ENCODE measurements around the gene C16orf90.
"Not testable (repeated sequence)": the region's sequence is repeated elsewhere in the genome, so short reads cannot be mapped to it uniquely, and the experiment has no call there.

The C16orf90 gene

GRCh38 chr16:3484318-3485096 lies 10.8 kb downstream of the C16orf90 start:
- DNase-seq (ENCODE audit: low read depth): no peak

- DNase-seq (ENCODE audit: low read depth): no peak
Observed at GRCh38 chr16:3482659-3483241, 12.5 kb downstream of the C16orf90 start.

GRCh38 chr16:3481696-3482658 lies 13.3 kb downstream of the C16orf90 start:
- no peak for DNase-seq (ENCODE audit: low read depth)

GRCh38 chr16:3480901-3481695 lies 14.2 kb downstream of the C16orf90 start:
- DNase-seq (ENCODE audit: low read depth): no peak

- DNase-seq (ENCODE audit: low read depth): no peak
Observed at GRCh38 chr16:3479654-3480216, 15.6 kb downstream of the C16orf90 start.

GRCh38 chr16:3478242-3478925 lies 16.9 kb downstream of the C16orf90 start:
- no peak for DNase-seq (ENCODE audit: low read depth)

- no peak for DNase-seq (ENCODE audit: low read depth)
Observed at GRCh38 chr16:3476409-3476808, 18.9 kb downstream of the C16orf90 start.

- DNase-seq (ENCODE audit: low read depth): no peak
Observed at GRCh38 chr16:3475604-3476375, 19.5 kb downstream of the C16orf90 start.

GRCh38 chr16:3474870-3475269 lies 20.4 kb downstream of the C16orf90 start:
- not testable (repeated sequence) for DNase-seq (ENCODE audit: low read depth)

GRCh38 chr16:3474136-3474779 lies 21.0 kb downstream of the C16orf90 start:
- DNase-seq (ENCODE audit: low read depth): no peak

GRCh38 chr16:3473596-3473943 lies 21.7 kb downstream of the C16orf90 start:
- not testable (repeated sequence) for DNase-seq (ENCODE audit: low read depth)

- no peak for DNase-seq (ENCODE audit: low read depth)
Observed at GRCh38 chr16:3472878-3473595, 22.3 kb downstream of the C16orf90 start.

GRCh38 chr16:3471518-3472176 lies 23.6 kb downstream of the C16orf90 start:
- no peak for DNase-seq (ENCODE audit: low read depth)

- no peak for DNase-seq (ENCODE audit: low read depth)
Observed at GRCh38 chr16:3470723-3471122, 24.6 kb downstream of the C16orf90 start.

- DNase-seq (ENCODE audit: low read depth): no peak
Observed at GRCh38 chr16:3469736-3470135, 25.6 kb downstream of the C16orf90 start.

- DNase-seq (ENCODE audit: low read depth): no peak
Observed at GRCh38 chr16:3468501-3468900, 26.8 kb downstream of the C16orf90 start.

- DNase-seq (ENCODE audit: low read depth): no peak
Observed at GRCh38 chr16:3467921-3468320, 27.4 kb downstream of the C16orf90 start.

GRCh38 chr16:3467182-3467581 lies 28.1 kb downstream of the C16orf90 start:
- no peak for DNase-seq (ENCODE audit: low read depth)

All from fibroblast of the conjunctiva (primary cell).